ENCODE data around the gene ERN1.

Gene ERN1

GRCh38 chr17:64161380-64162176, 31.6 kb upstream of the ERN1 start:
- Mint-ChIP-seq H3K9me3 (no peaks in the 10 kb centered on the region), H3K36me3 (ENCODE audit: low read depth) (no peaks in the 10 kb centered on the region), H3K4me1 (peaks cover 41% of the 10 kb centered on the region), H3K27ac (no peak overlapping the region), H3K4me3 (no peak overlapping the region), H3K27me3 (ENCODE audit: low read depth, poor library complexity) (peaks cover 16% of the 10 kb centered on the region)
- DNase-seq, result no peak
- no peak for TF ChIP-seq CTCF (IDR thresholded peaks at IDR 0.05)

- peaks cover 15% of the 10 kb centered on the region for H3K27me3 Mint-ChIP-seq (ENCODE audit: low read depth, poor library complexity)
- H3K27ac Mint-ChIP-seq, result no peak overlapping the region
- H3K9me3 Mint-ChIP-seq, result no peaks in the 10 kb centered on the region
- peaks cover 53% of the 10 kb centered on the region for H3K4me1 Mint-ChIP-seq
- DNase-seq, result no peak
- H3K4me3 Mint-ChIP-seq, result no peak overlapping the region
- TF ChIP-seq CTCF (IDR thresholded peaks at IDR 0.05), result no peak
- no peaks in the 10 kb centered on the region for H3K36me3 Mint-ChIP-seq (ENCODE audit: low read depth)
Measured at GRCh38 chr17:64160378-64160777, 30.4 kb upstream of the ERN1 start.

GRCh38 chr17:64158831-64159590, 29.1 kb upstream of the ERN1 start:
- no peak for TF ChIP-seq CTCF (IDR thresholded peaks at IDR 0.05)
- peak; percentile 17 for DNase-seq
- peak overlapping the region; percentile 68 for H3K27ac Mint-ChIP-seq

GRCh38 chr17:64158406-64158805, 28.5 kb upstream of the ERN1 start:
- Mint-ChIP-seq H3K36me3 (ENCODE audit: low read depth) (no peaks in the 10 kb centered on the region), H3K4me1 (peaks cover 72% of the 10 kb centered on the region), H3K27ac (peak overlapping the region; percentile 76)

More at GRCh38 chr17:64158831-64159590, 29.1 kb upstream of the ERN1 start:
- no peaks in the 10 kb centered on the region for H3K9me3 Mint-ChIP-seq
- peaks cover 7% of the 10 kb centered on the region for H3K27me3 Mint-ChIP-seq (ENCODE audit: low read depth, poor library complexity)
- H3K4me1 Mint-ChIP-seq, result peaks cover 67% of the 10 kb centered on the region
- no peak overlapping the region for H3K4me3 Mint-ChIP-seq
- H3K36me3 Mint-ChIP-seq (ENCODE audit: low read depth), result no peaks in the 10 kb centered on the region

GRCh38 chr17:64157669-64158180, 27.8 kb upstream of the ERN1 start:
- peaks cover 79% of the 10 kb centered on the region for H3K4me1 Mint-ChIP-seq

More at GRCh38 chr17:64158406-64158805, 28.5 kb upstream of the ERN1 start:
- Mint-ChIP-seq H3K4me3 (no peak overlapping the region), H3K9me3 (no peaks in the 10 kb centered on the region), H3K27me3 (ENCODE audit: low read depth, poor library complexity) (peaks cover 7% of the 10 kb centered on the region)
- no peak for DNase-seq
- no peak for TF ChIP-seq CTCF (IDR thresholded peaks at IDR 0.05)

More at GRCh38 chr17:64157669-64158180, 27.8 kb upstream of the ERN1 start:
- Mint-ChIP-seq H3K9me3 (no peaks in the 10 kb centered on the region), H3K4me3 (no peak overlapping the region), H3K36me3 (ENCODE audit: low read depth) (peaks cover 6% of the 10 kb centered on the region), H3K27ac (peak overlapping the region; percentile 76), H3K27me3 (ENCODE audit: low read depth, poor library complexity) (peaks cover 7% of the 10 kb centered on the region)
- no peak for DNase-seq
- no peak for TF ChIP-seq CTCF (IDR thresholded peaks at IDR 0.05)
